Measurements from ENCODE around the gene RAI1.
"Not testable (repeated sequence)": the region's sequence is repeated elsewhere in the genome, so short reads cannot be mapped to it uniquely, and the experiment has no call there.

Gene RAI1

DNA sequence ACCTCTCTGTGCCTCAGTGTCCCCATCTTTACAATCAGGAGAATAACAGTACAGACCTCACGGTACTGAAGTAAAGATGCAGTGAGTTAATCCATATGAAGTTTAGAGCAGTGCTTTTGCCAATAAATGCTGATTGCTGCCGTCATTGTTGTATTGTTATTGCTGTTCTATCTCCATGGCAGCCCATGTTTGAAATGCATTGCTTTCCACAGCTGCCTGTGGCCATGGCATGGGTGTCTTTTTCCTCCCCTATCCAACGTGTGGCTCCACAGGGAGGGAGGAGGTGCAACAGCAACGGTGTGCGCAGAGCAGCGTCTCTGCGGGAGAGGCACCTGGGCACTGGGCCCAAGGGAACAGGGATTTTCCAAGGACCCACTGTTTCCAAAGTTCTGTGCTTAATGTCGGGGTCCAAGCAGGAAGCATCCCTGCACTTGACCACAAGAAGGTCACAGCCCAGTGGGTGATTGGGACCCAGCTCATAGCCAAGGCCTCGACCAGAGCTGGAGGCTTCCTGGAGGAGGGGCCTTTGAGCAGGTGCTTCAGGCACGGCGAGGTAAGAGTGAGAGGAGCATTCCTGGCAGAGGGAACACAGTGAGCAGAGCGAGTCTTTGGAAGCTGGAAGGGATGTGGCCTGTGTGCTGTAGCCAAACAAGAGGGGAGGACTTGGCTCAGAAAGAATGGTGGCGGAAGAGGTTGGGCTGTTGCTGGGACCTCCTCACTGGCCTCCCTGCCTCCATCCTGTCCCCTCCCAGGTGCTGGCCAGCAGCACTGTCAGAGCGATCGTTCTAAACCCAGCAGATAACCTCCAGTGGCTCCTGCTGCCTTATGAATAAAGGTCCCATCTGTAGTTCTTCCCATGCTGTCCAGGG is 3.9 kb downstream of the RAI1 start:
- no peak overlapping the region for H3K4me3 ChIP-seq (ENCODE audit: low read length)
- no peaks in the 10 kb centered on the region for H3K9me3 ChIP-seq (ENCODE audit: control insufficient read depth, low read length)
- H3K36me3 ChIP-seq (ENCODE audit: control insufficient read depth, insufficient read depth, low read length, severe bottlenecking) = no peaks in the 10 kb centered on the region
- DNase-seq (ENCODE audit: low read depth) = peak; percentile 35
- H3K9ac ChIP-seq (ENCODE audit: low read length) = no peak overlapping the region
- no peaks in the 10 kb centered on the region for H3K27me3 ChIP-seq (replicated peaks; ENCODE audit: control insufficient read depth, insufficient read depth, low read length)
- H3K4me1 ChIP-seq (ENCODE audit: control insufficient read depth, insufficient read depth, low read length) = peaks cover 34% of the 10 kb centered on the region

DNA sequence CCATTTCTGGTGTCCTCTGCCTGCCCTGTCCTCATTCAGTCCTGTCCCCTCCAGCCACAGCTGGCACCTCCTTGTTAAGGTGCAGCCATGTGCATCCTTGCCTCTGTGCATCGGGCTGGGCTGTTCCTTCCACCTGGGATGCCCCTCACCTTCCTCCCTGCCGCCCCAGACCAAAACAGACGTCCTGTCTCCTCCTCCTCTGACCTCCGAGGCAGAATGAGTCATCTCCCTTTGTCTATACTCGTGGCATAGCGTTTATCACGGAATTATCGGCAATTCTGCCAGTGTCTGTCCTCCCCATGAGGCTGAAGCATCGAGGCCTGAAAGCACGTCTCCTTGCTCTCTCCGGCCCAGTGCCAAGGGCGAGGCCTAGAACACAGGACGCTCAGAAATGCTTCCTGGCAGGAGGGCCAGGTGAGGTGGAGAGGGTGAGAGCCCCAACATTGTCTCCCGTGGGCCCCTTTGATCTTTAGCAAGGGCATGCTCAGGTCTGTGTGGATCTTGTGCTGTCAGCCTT is 4.6 kb downstream of the RAI1 start:
- no peaks in the 10 kb centered on the region for H3K36me3 ChIP-seq (ENCODE audit: control insufficient read depth, insufficient read depth, low read length, severe bottlenecking)
- H3K4me3 ChIP-seq (ENCODE audit: low read length) = no peak overlapping the region
- H3K9me3 ChIP-seq (ENCODE audit: control insufficient read depth, low read length) = no peaks in the 10 kb centered on the region
- H3K27me3 ChIP-seq (replicated peaks; ENCODE audit: control insufficient read depth, insufficient read depth, low read length) = no peaks in the 10 kb centered on the region
- peak; percentile 80 for DNase-seq (ENCODE audit: low read depth)
- no peak overlapping the region for H3K9ac ChIP-seq (ENCODE audit: low read length)
- H3K4me1 ChIP-seq (ENCODE audit: control insufficient read depth, insufficient read depth, low read length) = peaks cover 34% of the 10 kb centered on the region

DNA sequence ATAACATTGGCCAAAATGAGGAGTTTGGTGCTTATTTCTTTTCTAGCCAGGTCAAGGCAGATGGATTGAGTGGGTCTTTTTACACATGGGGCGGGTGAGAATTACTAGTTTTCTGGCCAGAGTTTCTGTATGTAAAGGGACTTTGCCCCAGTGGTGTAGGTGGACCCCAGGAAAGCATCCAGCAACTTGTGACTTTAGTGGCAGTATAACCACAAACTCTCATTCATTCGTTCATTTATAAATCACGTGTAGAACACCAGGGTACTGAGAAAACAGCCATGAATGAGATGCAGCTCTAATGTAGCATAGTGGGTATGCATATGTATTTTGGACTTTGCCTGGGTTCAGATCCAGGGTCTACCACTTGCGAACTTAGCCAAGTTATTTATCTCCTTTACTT is 8.1 kb downstream of the RAI1 start:
- no peak overlapping the region for H3K4me3 ChIP-seq (ENCODE audit: low read length)
- H3K9me3 ChIP-seq (ENCODE audit: control insufficient read depth, low read length) = no peaks in the 10 kb centered on the region
- H3K36me3 ChIP-seq (ENCODE audit: control insufficient read depth, insufficient read depth, low read length, severe bottlenecking) = no peaks in the 10 kb centered on the region
- H3K9ac ChIP-seq (ENCODE audit: low read length) = no peak overlapping the region
- no peaks in the 10 kb centered on the region for H3K27me3 ChIP-seq (replicated peaks; ENCODE audit: control insufficient read depth, insufficient read depth, low read length)
- no peak for DNase-seq (ENCODE audit: low read depth)
- H3K4me1 ChIP-seq (ENCODE audit: control insufficient read depth, insufficient read depth, low read length) = peaks cover 46% of the 10 kb centered on the region

DNA sequence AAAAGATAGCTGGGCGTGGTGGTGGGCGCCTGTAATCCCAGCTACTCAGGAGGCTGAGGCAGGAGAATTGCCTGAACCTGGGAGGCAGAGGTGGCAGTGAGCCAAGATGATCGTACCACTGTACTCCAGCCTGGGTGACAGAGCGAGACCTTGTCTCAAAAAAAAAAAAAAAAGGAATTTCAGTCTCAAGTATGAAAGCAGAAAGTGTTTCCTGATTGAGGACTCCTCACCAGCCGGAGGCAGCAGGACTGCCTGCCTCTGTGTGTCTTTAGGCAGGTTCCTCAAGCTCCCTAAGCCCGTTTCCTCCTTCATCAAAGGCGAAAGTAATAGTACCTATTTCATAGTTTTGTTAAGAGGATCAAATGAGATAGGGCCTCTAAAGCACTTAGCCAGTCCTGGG is 9.0 kb downstream of the RAI1 start:
- not testable (repeated sequence) for H3K4me3 ChIP-seq (ENCODE audit: low read length); DNase-seq (ENCODE audit: low read depth); H3K36me3 ChIP-seq (ENCODE audit: control insufficient read depth, insufficient read depth, low read length, severe bottlenecking); H3K27me3 ChIP-seq (replicated peaks; ENCODE audit: control insufficient read depth, insufficient read depth, low read length); H3K9me3 ChIP-seq (ENCODE audit: control insufficient read depth, low read length); H3K9ac ChIP-seq (ENCODE audit: low read length)
- H3K4me1 ChIP-seq (ENCODE audit: control insufficient read depth, insufficient read depth, low read length) = peaks cover 44% of the 10 kb centered on the region

DNA sequence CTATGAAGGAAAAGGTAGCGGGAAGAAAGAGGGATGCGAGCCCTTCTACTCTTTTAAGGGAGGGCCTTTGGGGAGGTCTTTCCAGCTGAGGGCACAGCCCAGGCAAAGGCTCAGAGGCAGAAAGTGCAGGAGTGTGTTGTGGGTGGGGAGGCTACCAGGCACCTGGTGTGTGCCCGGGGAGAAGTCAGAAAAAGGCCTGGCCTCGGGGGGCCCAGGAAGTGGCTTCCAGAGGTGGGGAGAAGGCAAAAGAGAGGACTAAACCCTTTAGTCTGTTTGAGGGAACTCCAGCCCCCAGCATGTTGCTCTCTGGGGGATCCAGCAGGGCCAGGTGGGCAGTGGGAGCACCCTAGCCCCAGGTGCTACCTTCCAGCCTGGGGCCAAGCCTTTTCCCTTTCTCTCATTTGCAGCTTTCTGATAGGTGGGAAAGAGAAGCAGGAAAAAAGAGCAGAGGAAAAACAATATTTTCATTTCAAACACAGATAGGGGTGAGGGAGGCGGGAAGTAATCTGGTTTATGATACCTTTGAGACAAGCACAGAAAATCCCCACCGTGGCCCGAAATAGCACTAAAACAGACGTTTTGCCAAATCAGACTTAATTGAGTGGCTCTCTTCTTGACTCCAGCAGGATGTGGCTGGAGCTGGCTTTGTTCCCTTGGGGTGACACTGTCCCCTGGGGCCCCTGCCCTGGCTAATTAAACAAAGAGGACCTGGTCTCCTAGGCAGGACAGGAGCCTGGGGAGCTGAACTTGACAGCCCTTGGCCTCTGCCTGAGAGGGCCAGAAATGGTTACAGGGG is 10.4 kb downstream of the RAI1 start:
- Histone ChIP-seq H3K9me3 (ENCODE audit: control insufficient read depth, low read length) (no peaks in the 10 kb centered on the region), H3K36me3 (ENCODE audit: control insufficient read depth, insufficient read depth, low read length, severe bottlenecking) (no peaks in the 10 kb centered on the region), H3K27me3 (replicated peaks; ENCODE audit: control insufficient read depth, insufficient read depth, low read length) (no peaks in the 10 kb centered on the region), H3K4me3 (ENCODE audit: low read length) (no peak overlapping the region), H3K9ac (ENCODE audit: low read length) (peak overlapping the region; percentile 28), H3K4me1 (ENCODE audit: control insufficient read depth, insufficient read depth, low read length) (peaks cover 45% of the 10 kb centered on the region)
- no peak for DNase-seq (ENCODE audit: low read depth)

- peaks cover 53% of the 10 kb centered on the region for H3K4me1 ChIP-seq (ENCODE audit: control insufficient read depth, insufficient read depth, low read length)
- no peaks in the 10 kb centered on the region for H3K9me3 ChIP-seq (ENCODE audit: control insufficient read depth, low read length)
- no peaks in the 10 kb centered on the region for H3K36me3 ChIP-seq (ENCODE audit: control insufficient read depth, insufficient read depth, low read length, severe bottlenecking)
- no peak overlapping the region for H3K4me3 ChIP-seq (ENCODE audit: low read length)
- H3K9ac ChIP-seq (ENCODE audit: low read length) = no peak overlapping the region
- H3K27me3 ChIP-seq (replicated peaks; ENCODE audit: control insufficient read depth, insufficient read depth, low read length) = no peaks in the 10 kb centered on the region
- DNase-seq (ENCODE audit: low read depth) = no peak
Observed at GRCh38 chr17:17692353-17693252, 11.3 kb downstream of the RAI1 start.

DNA sequence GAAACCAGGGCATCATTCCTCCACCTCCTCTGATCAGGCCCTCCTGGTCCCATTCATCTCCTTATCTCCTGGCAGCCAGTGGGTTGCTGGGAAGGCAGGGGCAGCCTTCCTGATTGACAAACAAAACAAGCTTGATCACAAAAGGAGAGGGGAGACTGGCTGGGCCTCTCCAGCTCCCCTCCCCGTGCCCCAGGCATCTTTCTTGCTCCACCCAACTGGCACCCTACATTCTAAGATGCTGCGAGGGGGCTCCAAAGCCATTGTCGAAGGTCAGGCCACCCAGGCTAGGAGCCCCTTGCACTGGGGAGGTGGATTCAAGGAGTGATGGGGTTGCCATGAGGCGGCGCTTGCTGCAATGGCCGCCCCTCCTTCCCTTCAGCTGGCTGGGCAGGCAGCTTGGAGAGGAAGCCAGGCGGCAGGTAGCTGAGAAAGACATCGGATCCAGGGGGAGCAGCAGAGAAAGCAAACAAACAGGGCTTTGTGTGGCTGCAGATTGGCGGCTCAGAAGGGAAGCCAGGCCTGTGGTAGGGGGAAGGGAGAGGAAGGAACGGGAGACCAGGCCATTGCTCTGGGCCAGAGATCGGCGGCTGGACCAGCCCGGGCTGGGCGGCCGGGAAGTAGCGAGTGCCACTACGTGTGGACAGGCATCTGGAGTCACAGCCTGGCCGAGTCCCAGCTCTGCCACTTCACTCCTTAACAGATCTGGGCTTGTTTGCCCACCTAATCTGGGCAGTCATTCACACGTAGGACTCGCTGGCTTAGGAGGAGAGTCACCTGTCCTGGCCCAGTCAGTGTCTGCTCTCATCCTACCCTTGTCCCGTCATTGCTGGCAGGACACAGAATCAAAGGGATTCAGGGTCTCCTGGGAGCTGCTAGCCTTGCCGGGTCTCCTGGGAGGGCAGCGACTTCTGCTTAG is 12.3 kb downstream of the RAI1 start:
- Histone ChIP-seq H3K9me3 (ENCODE audit: control insufficient read depth, low read length) (no peaks in the 10 kb centered on the region), H3K36me3 (ENCODE audit: control insufficient read depth, insufficient read depth, low read length, severe bottlenecking) (no peaks in the 10 kb centered on the region), H3K4me1 (ENCODE audit: control insufficient read depth, insufficient read depth, low read length) (peaks cover 56% of the 10 kb centered on the region), H3K4me3 (ENCODE audit: low read length) (peak overlapping the region; percentile 87), H3K27me3 (replicated peaks; ENCODE audit: control insufficient read depth, insufficient read depth, low read length) (no peaks in the 10 kb centered on the region), H3K9ac (ENCODE audit: low read length) (peak overlapping the region; percentile 95)
- DNase-seq (ENCODE audit: low read depth) = no peak

- peak overlapping the region; percentile 87 for H3K4me3 ChIP-seq (ENCODE audit: low read length)
- H3K4me1 ChIP-seq (ENCODE audit: control insufficient read depth, insufficient read depth, low read length) = peaks cover 65% of the 10 kb centered on the region
- DNase-seq (ENCODE audit: low read depth) = peak; percentile 90
- no peaks in the 10 kb centered on the region for H3K9me3 ChIP-seq (ENCODE audit: control insufficient read depth, low read length)
- peak overlapping the region; percentile 95 for H3K9ac ChIP-seq (ENCODE audit: low read length)
- no peaks in the 10 kb centered on the region for H3K36me3 ChIP-seq (ENCODE audit: control insufficient read depth, insufficient read depth, low read length, severe bottlenecking)
- H3K27me3 ChIP-seq (replicated peaks; ENCODE audit: control insufficient read depth, insufficient read depth, low read length) = no peaks in the 10 kb centered on the region
Observed at GRCh38 chr17:17694169-17695081, 13.2 kb downstream of the RAI1 start.

GRCh38 chr17:17696085-17696484 is 14.8 kb downstream of the RAI1 start:
- peaks cover 79% of the 10 kb centered on the region for H3K4me1 ChIP-seq (ENCODE audit: control insufficient read depth, insufficient read depth, low read length)
- no peaks in the 10 kb centered on the region for H3K9me3 ChIP-seq (ENCODE audit: control insufficient read depth, low read length)
- H3K9ac ChIP-seq (ENCODE audit: low read length) = peak overlapping the region; percentile 95
- H3K27me3 ChIP-seq (replicated peaks; ENCODE audit: control insufficient read depth, insufficient read depth, low read length) = no peaks in the 10 kb centered on the region
- no peak for DNase-seq (ENCODE audit: low read depth)
- H3K4me3 ChIP-seq (ENCODE audit: low read length) = peak overlapping the region; percentile 87
- H3K36me3 ChIP-seq (ENCODE audit: control insufficient read depth, insufficient read depth, low read length, severe bottlenecking) = no peaks in the 10 kb centered on the region
